B cell (primary cell): ENCODE measurements around the gene TBC1D2B. TPM values are rescaled to one million over a fixed set of nuclear protein-coding genes. Genes with fewer than 3 reads are reported as not detected.

ENCODE experiments used
- ATAC-seq: fragments of 200-7000 bp; cut with Tn5 transposase; one replicate; pipeline ENCODE4 v1.10.0; 2021; ENCODE audit warnings: low read depth, mild to moderate bottlenecking, moderate number of reproducible peaks, moderate library complexity
- CTCF ChIA-PET: fragments of 350-600 bp; sonication (Branson Sonifier 250); formaldehyde crosslinking; loops from one replicate; lab custom pipeline; 2021; ENCODE audit warnings: antibody characterized with exemption, inconsistent platforms; lab: Charles Lee
- POLR2A ChIA-PET: fragments of 350-600 bp; sonication (Branson Sonifier 250); formaldehyde crosslinking; loops from one replicate; lab custom pipeline; 2021; ENCODE audit warnings: antibody characterized with exemption; lab: Charles Lee
- DNase-seq: peaks from one replicate; pipeline ENCODE4 v3.0.0; 2013
- H2AFZ ChIP-seq: 2 replicates; pipeline ENCODE4 v1.6.1; 2012; ENCODE audit warnings: mild to moderate bottlenecking, low read depth, low read length; ENCODE audit not compliant: insufficient read depth, poor library complexity, severe bottlenecking
- H3K27ac ChIP-seq, 2 donors: 1 replicate in 1 of 2; 2 replicates in 1 of 2; pipeline ENCODE4 v1.5.1; 2012 to 2013; ENCODE audit warnings: low read length in 2 of 2, mild to moderate bottlenecking in 2 of 2, moderate library complexity in 1 of 2
- H3K27me3 ChIP-seq, 4 experiments: fragments of 200-600 bp in 1 of 4; sonication (generic) in 1 of 4; replicated peaks in 1 of 4; 1 replicate in 2 of 4; 2 replicates in 2 of 4; pipeline versions ENCODE4 v1.6.1 to v1.7.0; 2013 to 2016; ENCODE audit warnings: low read length in 3 of 4, mild to moderate bottlenecking in 2 of 4, mixed read lengths in 1 of 4, moderate library complexity in 1 of 4; ENCODE audit not compliant: insufficient read depth in 4 of 4, control insufficient read depth in 3 of 4; ENCODE audit errors: control extremely low read depth in 1 of 4
- H3K36me3 ChIP-seq, 2 experiments: replicated peaks in 1 of 2; 1 replicate in 1 of 2; 2 replicates in 1 of 2; pipeline versions ENCODE4 v1.6.1 to v1.7.1; 2013; ENCODE audit warnings: low read length in 1 of 2; ENCODE audit not compliant: insufficient read depth in 2 of 2, control insufficient read depth in 1 of 2; ENCODE audit errors: control extremely low read depth in 1 of 2, extremely low read depth in 1 of 2
- H3K4me1 ChIP-seq, 2 donors: fragments of 200-600 bp in 1 of 2; sonication (generic) in 1 of 2; 1 replicate in 1 of 2; 2 replicates in 1 of 2; pipeline versions ENCODE4 v1.5.1 to v1.6.1; 2013 to 2017; ENCODE audit warnings: low read length in 2 of 2; ENCODE audit not compliant: control insufficient read depth in 2 of 2, insufficient read depth in 2 of 2
- H3K4me2 ChIP-seq: replicated peaks from 2 replicates; pipeline ENCODE3; 2012; ENCODE audit warnings: mild to moderate bottlenecking, low read depth, low read length; ENCODE audit not compliant: poor library complexity, severe bottlenecking
- H3K4me3 ChIP-seq, 5 experiments: fragments of 200-600 bp in 1 of 5; sonication (generic) in 1 of 5; 1 replicate in 3 of 5; 2 replicates in 2 of 5; pipeline versions ENCODE4 v1.5.1 to v1.7.0; 2011 to 2016; ENCODE audit warnings: low read length in 4 of 5, mild to moderate bottlenecking in 4 of 5, low read depth in 2 of 5, control low read depth in 1 of 5, moderate library complexity in 1 of 5; ENCODE audit not compliant: insufficient read depth in 1 of 5; ENCODE audit errors: control extremely low read depth in 1 of 5, extremely low read depth in 1 of 5
- H3K79me2 ChIP-seq: fragments of 200-600 bp; sonication (generic); one replicate; pipeline ENCODE4 v1.6.0; 2016; ENCODE audit warnings: low read length; ENCODE audit not compliant: control insufficient read depth, insufficient read depth
- H3K9ac ChIP-seq: fragments of 200-600 bp; sonication (generic); 2 replicates; pipeline ENCODE4 v1.6.1; 2017; ENCODE audit warnings: mild to moderate bottlenecking, low read length, moderate library complexity
- H3K9me3 ChIP-seq, 3 donors: one replicate each; pipeline versions ENCODE4 v1.6.1 to v1.7.1; 2013; ENCODE audit warnings: low read length in 2 of 3; ENCODE audit not compliant: control insufficient read depth in 2 of 3, insufficient read depth in 1 of 3; ENCODE audit errors: control extremely low read depth in 1 of 3
- H4K20me1 ChIP-seq: 2 replicates; pipeline ENCODE4 v1.6.0; 2012; ENCODE audit warnings: mild to moderate bottlenecking, low read length; ENCODE audit not compliant: insufficient read depth, control insufficient read depth, poor library complexity, severe bottlenecking
- H3K27ac Mint-ChIP-seq: one replicate; pipeline ENCODE4 v1.8.0; 2021; ENCODE audit warnings: mixed read lengths
- H3K27me3 Mint-ChIP-seq: one replicate; pipeline ENCODE4 v1.8.0; 2021; ENCODE audit warnings: mixed read lengths
- H3K4me1 Mint-ChIP-seq: one replicate; pipeline ENCODE4 v1.8.0; 2021; ENCODE audit warnings: mixed read lengths
- H3K4me3 Mint-ChIP-seq: one replicate; pipeline ENCODE4 v1.8.0; 2021; ENCODE audit warnings: mixed read lengths
- H3K9me3 Mint-ChIP-seq: one replicate; pipeline ENCODE4 v1.8.0; 2022; ENCODE audit warnings: mixed read lengths; ENCODE audit not compliant: insufficient read depth
- EZH2 ChIP-seq: IDR thresholded peaks from 2 replicates; pipeline ENCODE4 v1.6.1; 2012; ENCODE audit warnings: borderline replicate concordance, low read depth, mild to moderate bottlenecking, moderate library complexity, low read length; ENCODE audit not compliant: insufficient read depth, poor library complexity, severe bottlenecking
- WGBS: methylation state at CpG from one replicate; pipeline ENCODE4 v1.1.5; 2013; ENCODE audit warnings: missing lambda C conversion rate; ENCODE audit not compliant: insufficient coverage; 5-methylcytosine and 5-hydroxymethylcytosine counted together
- intact Hi-C: fragments of 100-400 bp; cut with micrococcal nuclease; formaldehyde crosslinking; loops from one replicate; pipeline ENCODE4 v1.10.0; 2022
- polyA plus RNA-seq: library from polyadenylated mRNA; depleted of rRNA; stranded (reverse); fragments of >200 nt; gene quantifications from 2 replicates; pipeline ENCODE4 v1.2.3, GENCODE V29; 2012
- total RNA-seq, 2 donors: library from RNA; stranded (reverse); fragments of 120-200 nt in 1 of 2; gene quantifications; 1 replicate in 1 of 2; 2 replicates in 1 of 2; pipeline versions ENCODE4 v1.2.3 to v1.2.4, GENCODE V29; 2013 to 2022
- TF ChIP-seq, protein P1 (sequence below): fragments of 200-600 bp; IDR thresholded peaks from one replicate; pipeline ENCODE4 v1.8.0; 2022; ENCODE audit warnings: antibody characterized with exemption, mild to moderate bottlenecking

Gene TBC1D2B
- total and polyA plus RNA-seq, 2 donors (not counting 1 experiment from before 2014, with no cell fraction given): 8.5 to 26.1 TPM

DNA sequence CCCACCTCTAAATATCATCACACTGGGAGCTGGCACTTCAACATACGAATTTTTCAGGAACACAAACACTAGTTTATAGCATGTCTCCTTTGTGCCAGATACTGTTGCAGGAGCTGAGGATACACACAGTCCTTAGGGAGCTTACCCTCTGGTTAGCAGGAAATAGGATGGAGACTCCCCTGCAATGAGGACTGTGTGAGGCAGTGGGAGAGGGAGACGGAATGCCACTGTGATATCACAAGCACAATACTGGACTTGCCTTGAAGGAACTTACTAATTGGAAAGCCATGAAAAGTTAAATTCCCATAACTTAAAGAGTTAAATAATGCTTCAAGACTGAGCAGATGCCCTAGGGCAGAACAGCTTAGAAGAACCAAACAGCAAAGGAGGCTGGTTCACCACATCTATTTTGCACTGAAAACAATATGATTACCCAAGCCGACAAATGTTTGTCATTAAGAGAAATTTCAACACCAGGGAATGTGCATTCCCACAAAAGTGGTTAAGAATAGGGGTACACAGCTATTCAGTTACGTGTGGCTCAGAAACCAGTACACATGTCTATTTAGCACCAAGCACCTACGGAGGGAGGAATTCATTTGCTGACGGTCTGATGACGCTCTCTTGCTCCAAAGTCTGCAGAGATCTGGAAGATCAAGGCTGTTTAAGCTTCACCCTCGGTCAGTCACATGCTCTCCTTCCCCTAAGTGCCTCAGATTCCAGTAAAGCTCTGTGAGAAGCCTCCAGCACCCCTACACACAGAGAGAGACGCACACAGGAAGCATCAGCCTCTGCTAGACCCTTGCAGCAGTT lies 5.2 kb downstream of the TBC1D2B start:
- H3K9me3 Mint-ChIP-seq: no peaks in the 10 kb centered on the region
- H3K4me1 Mint-ChIP-seq: peaks cover 25% of the 10 kb centered on the region
- Histone ChIP-seq H3K27me3 (no peaks in the 10 kb centered on the region), H3K79me2 (peaks cover 51% of the 10 kb centered on the region), H3K27ac (no peak overlapping the region), H3K4me3 (no peak overlapping the region), H3K9ac (no peak overlapping the region), H2AFZ (no peak overlapping the region), H3K9me3 (no peaks in the 10 kb centered on the region), H4K20me1 (peaks cover 4% of the 10 kb centered on the region), H3K4me2 (no peak overlapping the region), H3K4me1 (peaks cover 44 to 49% of the 10 kb centered on the region in 2 donors), H3K36me3 (no peaks in the 10 kb centered on the region)
- ChIA-PET POLR2A (interaction anchor here (0.7 kb wide), 1 partner anchor 13 kb away, joined by 3 read pairs; no protein-coding TSS in a partner anchor), CTCF (interaction anchor here (0.6 to 3.0 kb wide), 4 partner anchors 9 to 70 kb away, joined by 3 to 8 read pairs (median 4); no protein-coding TSS in a partner anchor)
- ATAC-seq (no peak), DNase-seq (no peak)
- 71% methylated on average over 7 of the region's 9 CpGs for WGBS
- H3K27ac Mint-ChIP-seq: no peak overlapping the region
- H3K27me3 Mint-ChIP-seq: no peaks in the 10 kb centered on the region
- TF ChIP-seq, protein P1, sequence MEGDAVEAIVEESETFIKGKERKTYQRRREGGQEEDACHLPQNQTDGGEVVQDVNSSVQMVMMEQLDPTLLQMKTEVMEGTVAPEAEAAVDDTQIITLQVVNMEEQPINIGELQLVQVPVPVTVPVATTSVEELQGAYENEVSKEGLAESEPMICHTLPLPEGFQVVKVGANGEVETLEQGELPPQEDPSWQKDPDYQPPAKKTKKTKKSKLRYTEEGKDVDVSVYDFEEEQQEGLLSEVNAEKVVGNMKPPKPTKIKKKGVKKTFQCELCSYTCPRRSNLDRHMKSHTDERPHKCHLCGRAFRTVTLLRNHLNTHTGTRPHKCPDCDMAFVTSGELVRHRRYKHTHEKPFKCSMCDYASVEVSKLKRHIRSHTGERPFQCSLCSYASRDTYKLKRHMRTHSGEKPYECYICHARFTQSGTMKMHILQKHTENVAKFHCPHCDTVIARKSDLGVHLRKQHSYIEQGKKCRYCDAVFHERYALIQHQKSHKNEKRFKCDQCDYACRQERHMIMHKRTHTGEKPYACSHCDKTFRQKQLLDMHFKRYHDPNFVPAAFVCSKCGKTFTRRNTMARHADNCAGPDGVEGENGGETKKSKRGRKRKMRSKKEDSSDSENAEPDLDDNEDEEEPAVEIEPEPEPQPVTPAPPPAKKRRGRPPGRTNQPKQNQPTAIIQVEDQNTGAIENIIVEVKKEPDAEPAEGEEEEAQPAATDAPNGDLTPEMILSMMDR: no peak
- no peak for TF ChIP-seq EZH2
- intact Hi-C loops: no loop called here
- no peak overlapping the region for H3K4me3 Mint-ChIP-seq

DNA sequence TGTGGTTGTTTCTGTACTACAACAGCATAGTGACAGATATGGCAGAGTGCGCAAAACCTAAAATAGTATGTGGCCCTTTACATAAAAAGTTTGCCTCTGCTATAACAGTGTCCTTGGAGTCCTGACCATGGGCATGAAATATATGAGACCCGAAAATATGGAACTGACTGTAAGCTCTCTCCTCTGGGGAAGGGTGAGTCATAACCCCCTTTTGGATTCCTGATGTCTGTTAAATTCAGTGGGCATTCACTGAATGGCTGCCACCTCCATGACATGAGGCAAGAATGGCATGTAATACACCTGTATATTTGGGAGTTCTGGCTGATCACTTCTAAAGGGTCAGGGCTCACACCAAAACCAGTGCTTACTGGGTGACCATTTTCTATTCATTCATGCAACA lies 6.1 kb downstream of the TBC1D2B start:
- no peak overlapping the region for H3K4me2 ChIP-seq
- DNase-seq (no peak), ATAC-seq (no peak)
- 63% methylated on average over 2 of the region's 2 CpGs for WGBS
- H4K20me1 ChIP-seq: no peaks in the 10 kb centered on the region
- no peaks in the 10 kb centered on the region for H3K36me3 ChIP-seq
- no peak overlapping the region for H3K4me3 ChIP-seq
- ChIA-PET POLR2A (no interaction called here), CTCF (interaction anchor here (2.0 to 4.5 kb wide), 3 partner anchors 9 to 37 kb away, joined by 8 to 19 read pairs (median 13); no protein-coding TSS in a partner anchor)
- no peak overlapping the region for H3K9ac ChIP-seq
- TF ChIP-seq, protein P1: no peak
- no peak for TF ChIP-seq EZH2
- H2AFZ ChIP-seq: no peak overlapping the region
- intact Hi-C loops: no loop called here
- no peaks in the 10 kb centered on the region for H3K9me3 Mint-ChIP-seq
- H3K9me3 ChIP-seq: no peaks in the 10 kb centered on the region
- H3K79me2 ChIP-seq: peaks cover 47% of the 10 kb centered on the region
- H3K4me1 Mint-ChIP-seq: peaks cover 20% of the 10 kb centered on the region
- H3K27me3 Mint-ChIP-seq: no peaks in the 10 kb centered on the region
- no peak overlapping the region for H3K27ac Mint-ChIP-seq
- H3K4me1 ChIP-seq: peaks cover 46 to 51% of the 10 kb centered on the region in 2 donors
- no peaks in the 10 kb centered on the region for H3K27me3 ChIP-seq
- H3K27ac ChIP-seq: no peak overlapping the region
- no peak overlapping the region for H3K4me3 Mint-ChIP-seq
